KMS-11 (cell line): ENCODE results near the gene BTBD16.

Experiments used
- H2AFZ ChIP-seq: fragments of 200-600 bp; sonication (generic); 2 replicates; pipeline ENCODE4 v1.6.1; 2016; ENCODE audit warnings: antibody characterized with exemption, mixed run types, low read depth
- H3K27ac ChIP-seq: fragments of 200-600 bp; sonication (generic); 2 replicates; pipeline ENCODE4 v1.6.1; 2016; ENCODE audit warnings: mild to moderate bottlenecking, mixed run types
- H3K27me3 ChIP-seq: fragments of 200-600 bp; sonication (generic); 2 replicates; pipeline ENCODE4 v1.6.1; 2017; ENCODE audit warnings: mild to moderate bottlenecking, low read depth, mixed run types, moderate library complexity; ENCODE audit not compliant: insufficient read depth
- H3K36me3 ChIP-seq: fragments of 200-600 bp; sonication (generic); 2 replicates; pipeline ENCODE4 v1.6.1; 2017; ENCODE audit warnings: mild to moderate bottlenecking, mixed run types; ENCODE audit not compliant: insufficient read depth
- H3K4me1 ChIP-seq: fragments of 200-600 bp; sonication (generic); 2 replicates; pipeline ENCODE4 v1.6.1; 2016; ENCODE audit warnings: mild to moderate bottlenecking, low read depth, mixed run types; ENCODE audit not compliant: poor library complexity, severe bottlenecking
- H3K4me2 ChIP-seq: fragments of 200-600 bp; sonication (generic); 2 replicates; pipeline ENCODE4 v1.7.0; 2016; ENCODE audit warnings: mild to moderate bottlenecking, mixed run types
- H3K4me3 ChIP-seq: fragments of 200-600 bp; sonication (generic); IDR thresholded peaks from 2 replicates; pipeline ENCODE4 v1.6.1; 2017; ENCODE audit warnings: low read depth, low read length, mixed read lengths; ENCODE audit not compliant: insufficient read depth
- H3K79me2 ChIP-seq: fragments of 200-600 bp; sonication (generic); 2 replicates; pipeline ENCODE4 v1.6.1; 2016; ENCODE audit warnings: low read depth, mixed run types; ENCODE audit not compliant: insufficient read depth
- H3K9ac ChIP-seq: fragments of 200-600 bp; sonication (generic); 2 replicates; pipeline ENCODE4 v1.6.1; 2016; ENCODE audit warnings: mild to moderate bottlenecking, mixed run types
- H4K20me1 ChIP-seq: fragments of 200-600 bp; sonication (generic); 2 replicates; pipeline ENCODE4 v1.6.1; 2016; ENCODE audit warnings: mild to moderate bottlenecking, mixed run types; ENCODE audit not compliant: insufficient read depth
- CTCF ChIP-seq: fragments of 200-600 bp; sonication (generic); conservative IDR thresholded peaks from 2 replicates; pipeline ENCODE4 v1.6.1; 2017; ENCODE audit warnings: low read depth, mild to moderate bottlenecking, antibody characterized with exemption, low read length, moderate library complexity, mixed read lengths

The BTBD16 gene

GRCh38 chr10:122341141-122341810 is 70.2 kb downstream of the BTBD16 start:
- Histone ChIP-seq H3K9ac (no peak overlapping the region), H3K4me3 (no peak overlapping the region), H3K4me1 (no peaks in the 10 kb centered on the region), H3K79me2 (no peaks in the 10 kb centered on the region), H4K20me1 (no peaks in the 10 kb centered on the region), H2AFZ (no peak overlapping the region), H3K36me3 (no peaks in the 10 kb centered on the region), H3K4me2 (no peak overlapping the region), H3K27ac (no peak overlapping the region), H3K27me3 (no peaks in the 10 kb centered on the region)
- TF ChIP-seq CTCF = no peak

GRCh38 chr10:122342293-122343134 is 71.4 kb downstream of the BTBD16 start:
- H4K20me1 ChIP-seq = no peaks in the 10 kb centered on the region
- no peak overlapping the region for H3K4me3 ChIP-seq
- no peak overlapping the region for H3K27ac ChIP-seq
- H3K4me1 ChIP-seq = no peaks in the 10 kb centered on the region
- TF ChIP-seq CTCF = peak; percentile 77
- no peaks in the 10 kb centered on the region for H3K79me2 ChIP-seq
- no peaks in the 10 kb centered on the region for H3K36me3 ChIP-seq
- H2AFZ ChIP-seq = no peak overlapping the region
- no peak overlapping the region for H3K4me2 ChIP-seq
- no peaks in the 10 kb centered on the region for H3K27me3 ChIP-seq
- H3K9ac ChIP-seq = no peak overlapping the region

- H3K36me3 ChIP-seq = no peaks in the 10 kb centered on the region
- H3K9ac ChIP-seq = no peak overlapping the region
- no peaks in the 10 kb centered on the region for H3K79me2 ChIP-seq
- H3K4me3 ChIP-seq = no peak overlapping the region
- H3K4me1 ChIP-seq = no peaks in the 10 kb centered on the region
- H3K27ac ChIP-seq = no peak overlapping the region
- no peak overlapping the region for H2AFZ ChIP-seq
- no peaks in the 10 kb centered on the region for H4K20me1 ChIP-seq
- TF ChIP-seq CTCF = no peak
- H3K4me2 ChIP-seq = no peak overlapping the region
- H3K27me3 ChIP-seq = no peaks in the 10 kb centered on the region
Observed at GRCh38 chr10:122343135-122343800, 72.2 kb downstream of the BTBD16 start.

- Histone ChIP-seq H4K20me1 (no peaks in the 10 kb centered on the region), H2AFZ (no peak overlapping the region), H3K27me3 (no peaks in the 10 kb centered on the region), H3K79me2 (no peaks in the 10 kb centered on the region), H3K4me3 (no peak overlapping the region), H3K9ac (no peak overlapping the region), H3K36me3 (no peaks in the 10 kb centered on the region), H3K4me2 (no peak overlapping the region), H3K27ac (no peak overlapping the region), H3K4me1 (no peaks in the 10 kb centered on the region)
- no peak for TF ChIP-seq CTCF
Observed at GRCh38 chr10:122343936-122344335, 72.8 kb downstream of the BTBD16 start.
